Renal pelvis (tissue), 4 donors: ENCODE measurements around the gene FAM171A1. TPM values are rescaled to one million over a fixed set of nuclear protein-coding genes. Genes with fewer than 3 reads are reported as not detected.

Experiments used
- DNase-seq: peaks from one replicate; pipeline ENCODE4 v3.0.0-alpha.2; 2013
- polyA plus RNA-seq, 3 donors: library from polyadenylated mRNA; unstranded; fragments of 120-200 nt; gene quantifications; one replicate each; pipeline ENCODE4 v1.2.1, GENCODE V29; 2013; ENCODE audit not compliant: insufficient read length in 3 of 3

The FAM171A1 gene
- polyA plus RNA-seq, 3 donors, result 85.6 to 96.4 (median 94.4) TPM

- no peak for DNase-seq
Observed at GRCh38 chr10:15181576-15182156, 189.4 kb downstream of the FAM171A1 start.

GRCh38 chr10:15180736-15181135, 190.4 kb downstream of the FAM171A1 start:
- DNase-seq, result no peak

DNA sequence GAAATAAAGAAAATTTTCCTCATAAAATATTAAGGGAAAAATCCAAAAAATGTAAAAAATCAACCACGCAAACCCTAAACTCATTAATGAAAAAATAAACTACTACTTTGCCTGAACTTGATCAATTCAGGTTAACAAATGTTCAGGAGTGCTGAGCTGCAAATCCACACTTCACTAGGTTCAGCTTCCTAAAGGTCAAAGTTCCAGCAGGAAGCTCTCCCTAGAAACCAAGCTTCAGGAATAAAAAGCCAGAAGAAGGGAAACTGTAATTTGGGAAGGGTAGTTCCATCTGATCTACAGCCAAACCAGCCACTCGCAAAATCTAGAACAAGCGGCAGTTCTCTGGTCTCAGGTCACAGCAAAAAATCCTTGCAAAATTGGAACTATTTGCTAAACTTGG, 194.8 kb downstream of the FAM171A1 start:
- no peak for DNase-seq

DNA sequence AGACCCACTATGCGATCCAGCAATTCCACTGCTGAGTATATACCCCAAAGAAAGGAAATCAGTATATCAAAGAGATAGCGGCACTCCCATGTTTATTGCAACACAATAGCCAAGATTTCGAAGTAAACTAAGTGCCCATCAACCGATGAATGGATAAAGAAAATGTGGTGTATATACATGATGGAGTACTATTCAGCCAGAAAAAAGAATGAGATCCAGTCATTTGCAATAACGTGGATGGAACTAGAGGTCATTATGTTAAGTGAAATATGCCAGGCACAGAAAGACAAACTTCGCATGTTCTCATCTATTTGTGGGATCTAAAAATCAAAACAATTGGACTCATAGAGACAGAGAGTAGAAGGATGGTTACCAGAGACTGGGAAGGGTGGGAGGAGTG, 195.5 kb downstream of the FAM171A1 start:
- no peak for DNase-seq

GRCh38 chr10:15172306-15172840, 198.7 kb downstream of the FAM171A1 start:
- no peak for DNase-seq

DNA sequence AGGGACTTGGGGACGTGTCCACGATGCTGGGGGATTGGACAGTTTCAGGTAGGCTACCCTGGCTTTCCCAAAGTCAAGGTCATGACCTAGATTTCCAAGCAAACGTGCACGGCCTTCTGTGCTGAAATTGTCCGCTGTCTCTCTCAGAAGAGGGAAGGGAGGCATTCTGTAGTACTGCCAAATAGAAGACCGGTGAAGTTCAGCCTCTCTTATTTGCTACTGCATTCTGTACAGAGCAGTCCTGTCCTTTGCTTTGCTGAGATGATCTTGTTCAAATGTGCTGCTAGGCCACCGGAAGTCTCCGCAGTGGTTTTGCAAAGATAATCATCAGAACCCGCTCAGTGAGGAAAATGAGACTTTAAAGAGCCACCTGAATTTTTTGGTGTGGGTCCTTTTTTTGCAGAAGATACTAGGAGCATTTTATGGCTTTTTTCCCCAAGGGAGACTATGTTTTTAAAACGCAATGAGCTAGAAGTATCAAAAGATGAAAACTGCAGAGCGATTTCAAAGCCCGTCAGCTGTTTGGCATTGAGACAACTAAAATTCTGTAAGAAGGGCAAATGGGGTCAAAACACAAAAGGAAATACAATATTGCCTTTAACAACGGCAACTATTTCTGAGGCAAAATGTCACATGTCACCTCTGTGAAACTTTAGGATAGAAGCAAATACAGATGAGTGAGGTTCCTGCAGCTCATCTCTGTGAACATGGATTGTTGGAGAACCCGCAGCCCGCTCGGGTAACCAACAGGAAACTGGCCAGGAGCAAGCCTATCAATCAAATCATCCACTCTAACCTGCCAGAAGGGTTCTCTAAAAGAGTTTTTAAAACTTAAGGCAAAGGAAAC, 201.3 kb downstream of the FAM171A1 start:
- DNase-seq, result no peak

DNA sequence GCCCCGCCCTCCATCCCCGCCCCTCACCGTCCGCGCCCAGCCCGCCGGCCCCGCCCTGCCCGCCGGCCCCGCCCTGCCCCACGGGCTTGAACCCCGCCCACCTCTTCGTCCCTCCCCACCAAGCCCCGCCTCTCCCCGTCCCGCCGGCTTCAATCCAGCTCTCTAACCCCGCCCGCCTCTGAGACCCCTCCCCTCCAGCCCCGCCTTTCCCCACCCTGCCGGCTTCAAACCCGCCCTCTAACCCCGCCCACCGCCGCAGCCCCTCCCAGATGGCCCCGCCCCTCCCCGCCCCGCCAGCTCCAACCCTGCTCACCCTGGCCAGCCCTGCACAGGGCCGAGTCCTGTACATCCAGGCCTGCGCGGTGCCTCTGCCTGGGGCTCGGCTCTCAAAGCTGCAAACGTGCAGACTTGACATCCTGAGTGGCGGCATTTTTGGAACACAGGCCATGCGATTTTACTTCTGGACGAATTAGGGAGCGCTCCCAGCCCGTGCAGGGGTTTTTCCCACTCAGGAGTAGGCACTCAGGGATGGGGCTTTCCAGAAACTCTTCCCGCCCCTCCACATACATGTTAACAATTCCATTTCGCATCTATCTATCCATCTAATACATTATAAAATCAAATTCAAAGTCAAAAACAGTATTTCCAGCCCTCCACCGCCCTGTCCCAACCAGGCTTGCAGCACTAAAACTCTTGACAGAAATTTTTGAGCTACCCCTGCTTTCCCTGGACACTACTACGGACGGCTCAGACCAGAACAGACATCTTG, 202.1 kb downstream of the FAM171A1 start:
- peak; percentile 94 for DNase-seq

DNA sequence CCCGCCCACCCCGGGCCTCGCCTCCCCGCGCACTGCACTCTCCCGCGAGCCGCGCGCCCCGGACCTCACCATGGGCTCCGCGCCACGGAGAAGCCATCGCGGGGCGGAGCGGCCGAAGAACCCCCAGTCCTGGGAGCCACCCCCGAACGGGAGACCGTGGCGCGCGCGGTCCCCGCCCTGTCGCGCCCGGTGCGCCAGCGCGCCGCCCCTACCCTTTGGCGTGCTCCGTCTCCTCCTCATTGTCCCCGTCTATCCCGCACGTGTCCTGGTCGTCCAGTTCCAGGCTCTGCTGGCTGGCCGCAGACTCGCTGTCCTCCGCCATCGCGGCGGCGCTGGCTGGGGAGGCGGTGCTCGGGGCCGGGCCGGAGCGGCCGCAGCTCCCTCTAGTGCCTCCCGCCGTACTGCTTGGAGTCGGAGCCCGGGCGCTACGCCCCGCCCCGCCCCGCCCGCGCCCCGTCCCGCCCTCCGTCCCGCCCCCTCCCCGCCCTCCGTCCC, 202.8 kb downstream of the FAM171A1 start, which contains the start of gene NMT2:
Gene NMT2 (minus strand): TSS at position 403 of the 495 bp plus-strand sequence. CDS start 81 bp downstream, at position 322.
- peak; percentile 84 for DNase-seq

DNA sequence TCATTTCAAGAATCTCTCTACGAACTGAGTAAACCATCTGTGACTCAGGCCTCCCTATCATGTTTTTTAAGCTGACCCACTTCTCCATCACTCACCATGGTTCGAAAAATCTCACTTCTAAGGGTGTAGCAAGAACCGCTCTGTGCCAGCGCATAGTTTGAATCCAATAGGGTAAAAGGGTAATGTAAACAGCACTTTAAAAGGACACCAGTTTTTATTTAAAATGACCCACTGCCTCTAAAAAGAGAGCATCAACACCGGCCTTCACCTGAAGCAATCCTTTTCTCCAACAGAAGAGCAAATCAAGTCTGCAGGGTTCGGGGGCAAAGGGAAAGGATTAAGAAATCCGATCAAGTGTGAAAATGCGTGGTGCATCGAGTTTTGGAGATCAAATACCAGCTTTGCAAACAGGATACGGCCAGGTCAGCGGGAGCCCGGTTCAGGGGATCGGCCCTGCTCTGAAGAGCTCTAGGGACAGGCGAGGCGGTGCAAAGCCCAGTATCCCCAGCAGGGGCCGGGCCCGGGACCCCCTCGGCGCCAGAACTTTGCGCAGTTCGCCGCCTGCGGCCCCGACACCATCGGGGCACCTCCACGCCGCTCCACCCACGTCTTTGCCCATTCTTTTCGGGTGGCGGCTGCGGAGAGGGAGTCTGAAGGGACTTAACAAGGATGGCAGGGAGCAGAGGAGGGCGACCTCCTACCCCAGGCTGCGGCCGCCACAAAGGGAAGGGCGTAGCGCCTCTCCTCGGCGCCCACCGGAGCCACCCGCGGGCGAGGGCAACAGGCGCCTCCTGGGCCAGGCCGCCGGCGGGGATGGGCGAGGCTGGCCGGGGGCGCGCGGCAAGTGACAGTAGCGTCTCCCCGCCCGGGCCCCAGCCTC, 203.4 kb downstream of the FAM171A1 start:
- peak; percentile 72 for DNase-seq

DNA sequence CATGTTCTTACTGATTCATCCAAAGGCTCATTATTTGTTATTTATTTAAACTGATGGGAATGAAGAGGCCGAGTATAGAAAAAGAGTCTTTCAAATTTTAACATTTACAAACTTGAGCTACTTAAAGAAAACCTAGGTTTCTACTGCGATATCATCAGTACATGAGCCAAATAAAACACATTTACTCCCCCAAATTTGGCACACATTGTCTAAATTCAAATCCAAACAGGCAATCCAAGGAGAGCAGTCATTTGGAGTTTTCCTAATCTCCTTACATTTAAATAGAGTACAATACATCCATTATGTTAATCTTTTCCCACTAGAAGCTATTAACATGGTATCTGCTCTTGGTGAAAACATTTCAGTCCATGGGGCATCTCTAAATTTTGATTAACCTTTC, 204.8 kb downstream of the FAM171A1 start:
- DNase-seq, result no peak

- no peak for DNase-seq
Observed at GRCh38 chr10:15163253-15163828, 207.7 kb downstream of the FAM171A1 start.

Other genes starting within 250 kb of the FAM171A1 start
- gene NMT2, start 202.6 kb downstream of the FAM171A1 start, polyA plus RNA-seq, result 10 to 100 TPM; 25.8 to 36.7 (median 35.2) TPM